ENCODE data around the gene ADAMTS12. TPM values are rescaled to one million over a fixed set of nuclear protein-coding genes. Genes with fewer than 3 reads are reported as not detected.

Gene ADAMTS12
- total and polyA plus RNA-seq, 2 of the 8 experiments (the other 6 are each of a cell fraction or from before 2014, with no cell fraction given), result 6.4 to 12.8 TPM

- peak; percentile 26 for TF ChIP-seq CHD7 (IDR thresholded peaks at IDR 0.05; ENCODE audit: insufficient replicate concordance, low read length)
- TF ChIP-seq MAX (IDR thresholded peaks at IDR 0.05), result peak; percentile 47
- TF ChIP-seq JUN (IDR thresholded peaks at IDR 0.05; ENCODE audit: low read depth, low read length), result no peak
- TF ChIP-seq CEBPB (IDR thresholded peaks at IDR 0.05; ENCODE audit: low read depth, low read length), result peak; percentile 79
Observed at GRCh38 chr5:33833237-33833575, 58.6 kb downstream of the ADAMTS12 start (continued).

All from H1 (cell line).